LNCaP clone FGC (cell line): Measurements from ENCODE around the gene ABTB2.

ENCODE experiments used
- DNase-seq: peaks from one replicate; pipeline ENCODE4 v3.0.0-alpha.2; 2011; ENCODE audit warnings: low read depth
- H3K4me3 ChIP-seq: 2 replicates; pipeline ENCODE4 v1.5.1; 2011; ENCODE audit warnings: mild to moderate bottlenecking, low read depth, low read length, control low read depth
- CTCF ChIP-seq: IDR thresholded peaks from 2 replicates; pipeline ENCODE4 v1.5.1; 2012; ENCODE audit warnings: mild to moderate bottlenecking; ENCODE audit not compliant: control insufficient read depth, insufficient read depth; ENCODE audit errors: extremely low read depth

Gene ABTB2

GRCh38 chr11:34226210-34226609 lies 131.6 kb downstream of the ABTB2 start:
- no peak for TF ChIP-seq CTCF
- no peak for DNase-seq
- H3K4me3 ChIP-seq = no peak overlapping the region

DNA sequence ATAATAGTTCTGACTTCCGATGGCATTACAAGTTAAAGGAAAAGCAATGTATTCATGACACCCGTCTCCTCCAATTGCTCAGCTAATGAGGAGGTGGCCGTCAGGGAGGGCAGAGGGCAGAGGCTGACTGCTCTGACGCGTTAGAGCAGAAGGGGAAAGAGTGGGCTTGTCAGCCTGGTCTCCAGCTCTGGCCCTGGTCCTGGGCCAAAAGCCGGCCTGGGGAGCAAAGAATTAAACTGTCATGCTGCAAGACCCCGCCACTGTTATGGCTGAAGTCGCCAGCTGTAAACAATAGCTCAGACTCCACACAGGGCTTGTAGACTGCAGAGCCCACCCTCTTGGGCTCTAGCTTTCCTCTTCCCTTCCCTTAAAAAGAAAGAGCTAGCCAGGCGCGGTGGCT lies 132.7 kb downstream of the ABTB2 start:
- no peak for TF ChIP-seq CTCF
- DNase-seq = no peak
- H3K4me3 ChIP-seq = no peak overlapping the region

DNA sequence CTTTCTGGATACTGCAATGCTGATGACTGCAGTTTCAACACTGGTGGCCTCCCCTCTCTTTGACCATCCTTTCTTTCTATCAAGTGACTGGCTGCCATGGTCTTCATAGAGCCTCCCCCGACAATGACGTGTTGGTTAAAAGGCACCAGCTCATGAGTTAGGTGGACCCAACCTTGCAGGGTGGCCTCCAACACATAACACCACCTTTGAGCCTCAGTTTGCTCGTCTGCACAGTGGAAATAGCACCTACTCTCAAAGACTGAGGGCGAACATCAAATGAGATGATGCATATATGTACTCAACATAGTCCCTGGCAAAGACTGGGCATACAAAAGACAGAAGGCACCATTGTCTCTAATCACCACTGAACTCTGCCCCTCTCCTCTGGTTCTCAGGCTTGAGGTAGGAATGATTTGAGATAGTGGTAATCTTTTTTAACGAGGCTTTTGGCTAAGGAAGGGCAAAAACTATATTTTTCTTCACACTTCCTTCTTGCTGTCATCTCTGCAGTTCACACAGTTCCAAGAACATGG lies 133.3 kb downstream of the ABTB2 start:
- H3K4me3 ChIP-seq = no peak overlapping the region
- no peak for TF ChIP-seq CTCF
- no peak for DNase-seq

DNA sequence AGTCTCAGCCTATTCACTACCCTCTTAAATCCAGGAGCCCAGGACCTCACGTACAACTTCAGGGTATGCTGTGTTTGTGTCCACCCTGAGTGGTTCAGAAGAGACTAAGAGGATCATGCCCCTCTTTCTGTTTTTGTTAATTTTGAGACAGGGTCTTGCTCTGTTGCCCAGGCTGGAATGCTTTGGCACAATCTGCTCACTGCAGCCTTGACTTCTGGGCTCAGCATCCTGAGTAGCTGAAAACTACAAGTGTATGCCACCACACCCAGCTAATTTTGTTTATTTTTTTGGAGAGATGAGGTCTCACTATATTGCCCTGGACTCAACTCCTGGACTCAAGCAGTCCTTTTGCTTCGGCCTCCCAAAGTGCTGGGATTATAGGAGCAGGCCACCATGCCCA lies 133.9 kb downstream of the ABTB2 start:
- DNase-seq = no peak
- no peak for TF ChIP-seq CTCF
- no peak overlapping the region for H3K4me3 ChIP-seq

- peak; percentile 85 for DNase-seq
- TF ChIP-seq CTCF = no peak
- H3K4me3 ChIP-seq = no peak overlapping the region
Measured at GRCh38 chr11:34223021-34223813, 134.6 kb downstream of the ABTB2 start.

DNA sequence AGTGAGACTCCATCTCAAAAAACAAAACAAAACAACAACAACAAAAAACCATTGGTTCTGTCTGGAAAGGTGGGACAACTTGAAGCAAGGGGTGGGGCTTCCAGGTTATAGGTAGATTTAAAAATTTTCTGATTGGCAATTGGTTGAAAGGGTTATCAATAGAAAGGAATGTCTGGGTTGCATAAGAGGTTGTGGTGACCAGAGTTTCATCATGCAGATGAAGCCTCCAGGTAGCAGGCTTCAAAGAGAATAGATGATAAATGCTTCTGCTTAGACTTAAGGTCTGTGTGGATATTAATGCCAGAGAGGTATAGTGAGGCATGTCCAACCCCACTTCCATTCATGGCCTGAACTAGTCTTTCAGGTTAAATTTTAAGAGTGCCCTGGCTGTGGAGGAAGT lies 135.8 kb downstream of the ABTB2 start:
- TF ChIP-seq CTCF = no peak
- no peak overlapping the region for H3K4me3 ChIP-seq

DNA sequence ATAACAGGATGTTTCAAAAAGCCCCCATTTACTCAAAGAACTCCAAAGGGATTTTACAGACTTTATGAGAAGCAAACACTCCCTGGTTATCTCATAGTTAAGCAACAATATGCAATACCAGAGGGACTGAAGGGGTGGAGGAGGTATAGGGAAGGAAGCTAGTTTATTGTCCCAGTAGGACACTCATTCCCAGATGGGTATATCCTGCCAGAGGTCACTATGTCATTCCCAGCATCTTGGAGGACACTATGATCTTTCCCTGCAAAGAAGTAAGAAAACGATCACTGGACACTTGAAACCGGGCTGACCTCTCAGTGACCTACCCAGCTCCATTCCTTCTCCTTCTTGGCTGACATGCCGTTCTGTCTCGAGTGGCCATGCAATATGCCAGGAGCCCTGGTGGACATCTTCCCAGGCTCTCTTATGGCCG lies 137.9 kb downstream of the ABTB2 start:
- no peak for DNase-seq
- H3K4me3 ChIP-seq = no peak overlapping the region
- TF ChIP-seq CTCF = no peak

More for the DNA sequence above, 135.8 kb downstream of the ABTB2 start:
- DNase-seq = no peak
